Femur (tissue), 1 donor: Measurements from ENCODE around the gene KLHL35.
A peak's percentile ranks its signal among the peaks of the same experiment; 100 is the strongest.

Experiments used
- DNase-seq: peaks from one replicate; pipeline ENCODE4 v3.0.0-alpha.2; 2017

Gene KLHL35

DNA sequence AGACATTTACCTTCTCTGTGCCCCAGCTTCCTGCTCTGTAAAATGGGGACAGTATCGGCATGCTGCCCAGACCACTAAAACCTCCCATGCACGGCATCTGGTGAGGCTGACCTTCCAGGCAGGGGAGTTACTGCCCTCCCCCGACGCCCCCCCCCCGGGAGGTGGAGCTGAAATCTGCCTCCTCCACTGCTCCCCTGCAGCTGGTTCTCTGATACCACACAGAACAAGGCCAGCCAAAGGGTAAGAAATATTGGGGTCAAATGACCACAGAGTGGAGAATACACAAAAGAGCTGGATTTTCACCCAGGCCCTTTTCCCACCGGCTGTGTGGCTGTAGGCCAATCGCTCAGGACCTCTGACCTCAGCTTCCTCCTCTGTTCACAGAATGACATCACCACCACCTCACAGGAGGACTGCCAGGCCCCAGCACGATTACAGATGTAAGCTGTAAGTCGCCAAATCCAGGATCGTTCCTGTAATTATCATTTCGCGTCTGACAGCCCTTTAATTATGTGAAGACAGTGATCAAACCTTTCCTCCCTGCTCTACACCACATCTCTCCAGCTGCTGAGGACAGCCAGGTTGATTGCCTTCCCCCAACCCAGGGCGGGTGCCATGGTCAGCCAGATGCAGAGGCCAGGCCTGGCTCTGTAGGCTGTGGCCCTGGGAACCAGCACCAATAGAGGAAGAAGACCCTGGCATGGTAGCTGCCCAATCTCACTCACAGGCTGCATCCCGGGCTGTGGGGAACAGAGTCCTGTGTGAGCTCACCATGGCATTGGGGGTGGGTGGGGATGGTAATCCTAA lies 35.7 kb upstream of the KLHL35 start:
- peak; percentile 70 for DNase-seq

DNA sequence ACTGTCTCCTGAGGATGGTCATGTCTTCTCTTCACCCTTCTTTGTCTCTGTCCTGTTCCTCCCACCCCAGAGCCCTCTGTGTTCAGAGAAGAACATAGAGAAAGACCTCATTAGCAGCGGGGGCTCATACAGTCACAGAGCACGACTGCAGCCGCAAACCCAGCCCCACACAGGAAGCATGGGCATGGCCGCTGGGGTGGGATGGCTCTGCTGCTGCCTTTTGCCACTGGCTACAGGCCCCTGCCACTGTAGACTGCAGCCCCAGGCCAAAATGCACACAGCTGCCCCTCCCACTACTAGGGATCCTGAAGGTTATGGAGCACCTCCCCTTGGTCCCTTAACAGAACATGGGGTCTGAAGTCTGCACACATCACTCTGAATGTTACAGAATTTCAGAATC lies 34.9 kb upstream of the KLHL35 start:
- no peak for DNase-seq

DNA sequence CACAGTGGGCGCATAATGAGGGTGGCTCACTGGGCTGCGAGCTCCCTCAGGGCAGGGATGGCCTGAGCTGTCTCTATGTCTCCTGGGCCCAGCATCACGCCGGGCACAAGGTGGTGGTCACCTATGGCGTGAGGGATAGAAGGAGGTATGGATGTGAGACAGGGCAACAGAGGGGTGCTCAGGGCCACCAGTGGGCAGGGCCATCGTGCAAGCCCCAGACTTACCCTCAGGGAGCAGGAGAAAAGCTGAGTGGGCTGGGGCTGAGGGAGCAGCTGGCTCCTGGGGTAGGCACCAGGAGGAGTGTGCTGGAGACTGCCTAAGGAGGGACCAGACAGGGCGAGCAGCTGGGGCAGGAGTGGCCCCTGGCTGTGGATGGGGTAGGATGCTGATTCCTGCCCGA lies 34.3 kb upstream of the KLHL35 start:
- DNase-seq = no peak

DNA sequence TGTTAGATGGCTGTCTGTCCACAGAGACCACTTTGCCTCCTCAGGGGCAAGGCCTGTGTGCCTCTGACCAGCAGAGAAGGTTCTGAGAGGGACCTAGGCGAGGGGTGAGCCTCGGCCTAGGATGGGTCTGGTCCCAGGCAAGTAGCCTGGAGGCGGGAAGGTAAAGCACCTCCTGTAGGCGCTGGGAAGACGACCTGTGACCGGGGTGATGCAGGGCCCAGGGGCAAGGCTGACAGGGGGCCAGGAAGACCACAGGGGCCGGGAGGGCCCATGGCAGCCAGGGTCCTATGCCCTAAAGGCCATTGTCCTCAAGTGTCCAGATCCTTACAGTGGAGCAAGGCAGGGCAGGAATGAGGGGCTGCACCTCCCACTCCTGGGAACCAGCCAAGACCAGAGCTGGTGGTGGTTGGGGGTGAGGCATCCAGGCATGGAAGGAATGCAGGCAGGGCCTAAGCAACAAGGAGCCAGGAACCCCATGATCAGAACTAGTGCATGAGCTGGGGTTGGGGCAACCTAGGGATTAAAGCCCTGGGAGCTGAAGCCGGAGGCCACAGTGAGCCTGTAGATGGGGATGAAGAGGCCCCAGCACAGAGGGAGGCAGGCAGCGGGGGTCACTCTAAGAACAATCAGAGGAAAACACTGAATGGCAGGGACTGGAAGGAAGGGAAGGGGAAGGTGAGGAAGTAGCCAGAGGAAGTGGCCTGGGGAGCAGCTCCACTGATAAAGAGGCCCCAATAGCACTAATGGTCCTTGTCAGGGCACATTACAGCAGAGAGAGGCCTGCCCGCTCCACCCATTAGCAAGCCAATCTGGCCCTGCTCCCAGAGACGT lies 32.9 kb upstream of the KLHL35 start:
- DNase-seq = no peak

DNA sequence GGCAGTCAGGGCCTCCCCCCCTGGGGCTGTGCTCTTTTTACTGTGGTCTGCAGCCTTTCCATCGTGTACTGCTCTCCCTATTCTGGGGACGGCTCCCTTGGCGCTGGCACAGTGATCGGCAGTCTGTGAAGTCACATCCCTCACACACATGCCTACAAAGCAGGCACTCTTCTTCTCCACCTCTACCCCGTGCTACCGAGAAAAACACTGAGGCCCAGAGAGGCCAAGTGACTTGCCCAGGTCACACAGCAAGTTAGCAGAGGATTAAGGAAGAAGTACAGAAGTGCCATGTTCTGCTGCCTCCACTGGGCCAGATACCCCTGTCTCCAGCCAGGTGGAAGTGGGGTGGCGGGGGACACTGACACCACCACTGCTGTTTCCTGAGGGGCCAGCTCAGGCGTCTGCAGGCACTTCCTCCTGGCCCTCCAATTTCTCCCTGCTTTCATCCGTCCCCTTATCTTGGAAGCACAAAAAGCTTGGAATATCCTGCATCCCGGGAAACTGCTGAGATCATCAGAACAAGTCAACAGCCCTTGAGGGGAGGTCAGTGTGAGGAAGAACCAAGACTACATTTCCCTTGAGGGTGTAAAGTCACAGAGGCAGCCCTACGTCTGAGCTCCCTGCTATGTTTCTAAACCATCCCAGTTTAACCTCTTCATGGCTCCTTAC lies 30.2 kb upstream of the KLHL35 start:
- DNase-seq = no peak

DNA sequence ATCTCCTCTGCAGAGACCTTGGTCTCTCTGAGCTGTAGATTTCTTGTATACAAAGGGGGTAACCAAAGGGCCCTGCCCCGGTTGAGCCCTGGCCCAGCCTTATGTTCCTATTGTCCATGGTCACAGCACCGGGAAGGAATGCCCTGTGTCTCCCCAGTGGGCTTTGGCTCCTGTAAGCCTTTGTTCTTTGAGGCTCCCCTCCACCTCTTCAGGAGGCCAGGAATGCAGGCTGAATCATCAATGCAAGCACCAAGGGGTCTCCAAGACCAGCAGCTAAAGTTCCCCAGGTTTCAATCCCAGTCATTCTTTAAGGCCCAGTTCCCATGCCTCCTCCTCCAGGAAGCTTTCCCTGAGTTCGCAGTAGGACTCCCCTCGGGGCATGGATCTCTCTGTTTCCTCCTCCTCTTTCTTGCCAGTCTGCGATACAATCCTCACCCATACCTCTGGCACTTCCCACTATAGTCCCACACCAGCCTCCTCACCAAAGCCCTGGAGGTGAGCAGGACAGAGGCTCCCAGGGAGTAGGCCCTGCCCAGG lies 29.2 kb upstream of the KLHL35 start:
- no peak for DNase-seq

DNA sequence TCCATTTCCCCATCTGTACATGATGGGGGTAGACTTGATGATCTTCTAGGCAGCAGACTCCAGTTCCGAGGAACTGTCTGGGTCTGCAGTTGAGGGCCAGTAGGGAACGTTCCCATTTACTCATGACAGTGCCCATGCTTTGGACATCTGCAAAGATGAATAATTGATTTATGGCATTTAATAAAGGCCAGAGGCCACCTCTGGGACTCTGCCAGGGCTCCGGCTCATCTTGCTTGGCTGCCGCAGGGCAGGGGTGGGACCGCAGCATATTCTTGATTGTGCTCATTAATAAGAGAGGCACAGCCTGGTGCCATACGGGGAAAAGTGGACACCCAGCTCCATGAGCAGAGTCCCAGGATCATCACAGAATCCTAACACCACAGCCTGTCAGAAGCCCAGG lies 28.1 kb upstream of the KLHL35 start:
- DNase-seq = no peak

DNA sequence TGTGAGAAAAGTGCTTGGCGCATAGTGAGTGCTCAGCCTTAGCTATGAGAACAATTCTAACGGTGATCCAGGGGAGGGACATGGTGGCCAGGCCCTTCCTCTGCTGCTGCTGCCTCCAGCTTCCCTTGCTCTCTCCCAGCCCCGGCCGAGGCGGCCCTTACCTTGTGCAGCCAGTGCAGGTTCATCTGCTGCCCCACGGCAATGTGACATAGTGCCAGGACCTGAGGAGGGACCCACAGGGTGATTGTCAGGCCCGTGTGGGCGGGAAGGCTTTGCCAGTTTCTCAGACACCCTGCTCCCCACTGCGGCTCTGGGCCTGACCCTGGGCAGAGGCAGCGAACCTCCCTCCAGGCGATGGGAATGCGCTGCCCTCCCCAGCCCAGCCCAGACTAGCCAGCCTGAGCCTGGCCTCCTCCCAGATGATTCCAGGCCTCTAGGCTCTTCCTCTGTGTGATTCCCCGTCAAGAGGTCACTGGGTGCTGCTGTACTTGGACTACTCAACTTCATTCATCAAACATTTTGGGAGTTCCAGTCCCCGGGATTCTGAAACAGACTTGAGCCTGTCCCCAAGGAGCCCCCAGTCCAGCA lies 23.7 kb upstream of the KLHL35 start:
- DNase-seq = no peak

DNA sequence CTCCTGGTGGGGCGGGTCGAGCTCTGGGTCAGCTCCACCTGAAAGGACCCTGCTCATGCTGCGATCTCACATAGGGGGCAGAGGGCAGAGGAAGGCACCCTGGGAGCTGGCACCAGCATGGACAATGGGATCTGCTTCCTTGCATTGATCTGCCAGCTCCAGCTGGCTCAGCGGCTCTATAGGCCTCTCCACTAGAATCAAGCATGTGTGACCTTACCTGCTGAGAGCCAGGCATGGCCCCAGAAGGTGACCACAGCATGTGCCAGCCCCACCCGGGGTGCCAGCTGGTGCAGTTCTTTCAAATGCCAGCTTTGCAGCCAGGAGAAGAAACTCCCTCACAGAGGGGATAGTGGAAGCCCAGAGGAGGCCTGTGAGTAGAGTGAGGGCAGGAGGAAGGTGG lies 22.0 kb upstream of the KLHL35 start:
- no peak for DNase-seq

DNA sequence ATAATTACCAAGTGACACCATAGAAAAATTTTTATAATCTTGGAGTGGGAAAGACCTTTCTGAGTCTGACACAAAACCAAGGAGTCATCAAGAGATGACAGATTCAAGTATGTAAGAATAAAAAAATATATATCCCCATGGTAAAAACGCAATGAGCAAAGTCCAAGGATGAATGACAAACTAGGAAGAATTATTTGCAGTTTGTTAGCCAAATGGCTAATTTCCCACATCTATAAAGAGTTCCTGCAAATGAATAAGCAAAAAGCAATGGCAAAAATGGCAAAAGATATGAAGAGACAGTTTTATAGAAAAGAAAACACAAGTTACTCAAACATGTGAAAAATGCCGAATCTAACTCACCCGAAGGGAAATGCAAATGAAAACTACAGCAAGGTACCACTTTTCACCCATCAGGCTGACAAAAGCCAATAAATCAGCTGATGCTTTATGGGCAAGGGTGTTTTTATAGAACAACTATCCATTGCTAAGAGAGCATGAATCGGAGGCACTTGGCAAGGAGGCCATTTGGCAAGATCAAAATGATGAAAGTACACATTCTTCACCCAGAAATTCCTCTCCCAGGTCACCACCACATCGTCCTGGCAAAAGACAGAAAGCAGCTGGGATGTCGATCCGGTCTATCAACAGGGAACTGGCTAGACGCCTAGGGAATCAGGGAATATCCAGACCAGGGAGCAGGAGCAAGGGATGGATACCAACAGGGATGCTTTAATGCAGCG lies 21.1 kb upstream of the KLHL35 start:
- no peak for DNase-seq

DNA sequence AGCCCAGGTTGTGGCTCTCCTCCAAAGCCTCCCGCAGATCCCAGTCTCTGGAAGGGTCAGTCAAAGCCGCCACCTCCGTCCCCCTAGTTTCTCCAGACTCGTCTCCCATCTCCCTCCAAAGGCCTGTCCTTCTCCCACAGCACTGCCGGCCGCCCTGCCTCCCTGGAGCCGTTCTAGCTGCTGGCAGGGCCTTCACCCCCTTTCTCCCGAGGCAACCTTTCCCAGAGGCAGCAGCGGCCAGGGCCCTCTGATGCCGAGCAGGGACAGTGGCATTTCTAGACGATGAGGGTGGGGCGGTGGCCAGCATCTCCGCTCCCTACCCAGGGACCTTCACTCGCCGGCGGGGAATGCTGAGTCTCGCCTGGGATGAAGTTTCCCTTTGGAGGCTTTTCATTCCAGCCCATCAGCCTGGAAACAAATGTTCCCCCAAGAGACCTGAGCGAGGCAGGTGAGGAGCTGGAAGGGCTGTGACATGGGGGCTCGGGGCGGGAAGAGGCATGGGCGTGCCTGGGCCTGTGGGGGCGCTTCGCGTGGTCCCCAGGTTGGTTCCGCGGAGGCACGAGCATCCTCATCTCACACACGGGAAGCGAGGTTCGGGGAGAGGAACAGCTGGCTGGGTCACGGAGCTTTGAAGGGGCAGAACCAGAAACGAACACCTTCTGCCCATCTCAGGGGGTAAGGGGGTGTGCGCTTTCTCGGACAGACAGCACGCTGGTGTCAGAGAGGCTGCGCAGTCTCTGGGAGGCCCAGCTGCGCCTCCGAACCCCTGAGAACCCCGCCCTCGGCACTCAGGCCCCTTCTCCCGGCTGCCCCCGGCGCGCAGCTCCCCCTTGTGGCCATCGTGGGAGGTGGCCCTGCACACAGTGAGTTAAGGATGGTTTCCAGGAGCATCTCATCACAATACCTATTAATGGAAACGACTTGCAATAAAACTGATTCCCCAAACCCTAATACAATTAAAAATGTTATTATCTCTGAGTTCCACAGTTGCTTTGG lies 18.1 kb upstream of the KLHL35 start:
- DNase-seq = no peak

DNA sequence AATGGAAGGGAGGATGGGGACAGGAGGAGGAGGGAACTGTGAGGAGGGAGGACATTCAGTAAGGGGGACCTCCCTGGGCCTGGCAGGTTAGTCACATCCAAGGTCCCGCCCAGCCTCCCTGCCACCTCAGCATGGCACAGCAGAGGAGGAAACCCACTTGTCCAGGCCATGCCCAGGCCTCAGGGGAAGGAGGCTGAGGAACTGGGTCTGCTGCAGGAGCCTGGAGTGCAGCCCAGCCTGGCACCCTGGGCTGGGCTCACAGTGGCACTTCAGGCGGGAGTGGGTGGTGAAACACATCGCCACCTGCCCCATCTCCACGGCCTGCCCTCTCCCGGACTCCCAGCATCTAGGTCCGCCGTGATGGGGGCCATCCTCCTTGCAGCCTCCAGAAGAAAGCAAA lies 17.2 kb upstream of the KLHL35 start:
- no peak for DNase-seq

DNA sequence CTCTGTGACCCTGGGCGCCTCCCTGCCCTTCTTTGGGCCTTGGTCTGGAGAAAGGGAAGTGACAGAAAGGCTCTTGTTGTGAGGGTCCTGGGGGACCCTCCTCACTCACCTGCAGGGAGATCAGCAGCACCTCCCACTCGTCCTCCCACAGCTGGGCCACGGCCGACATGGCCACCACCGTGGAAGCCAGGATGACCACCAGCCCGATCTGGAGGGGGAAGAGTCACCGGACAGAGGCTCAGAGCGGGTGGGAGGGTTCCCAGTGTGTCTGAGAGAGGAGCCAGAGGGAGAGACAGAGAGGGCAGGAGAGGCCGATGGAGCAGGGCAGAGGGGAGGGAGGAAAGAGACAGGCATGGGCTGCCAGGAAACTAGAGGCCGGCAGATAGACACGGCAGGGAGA lies 16.8 kb upstream of the KLHL35 start:
- no peak for DNase-seq

DNA sequence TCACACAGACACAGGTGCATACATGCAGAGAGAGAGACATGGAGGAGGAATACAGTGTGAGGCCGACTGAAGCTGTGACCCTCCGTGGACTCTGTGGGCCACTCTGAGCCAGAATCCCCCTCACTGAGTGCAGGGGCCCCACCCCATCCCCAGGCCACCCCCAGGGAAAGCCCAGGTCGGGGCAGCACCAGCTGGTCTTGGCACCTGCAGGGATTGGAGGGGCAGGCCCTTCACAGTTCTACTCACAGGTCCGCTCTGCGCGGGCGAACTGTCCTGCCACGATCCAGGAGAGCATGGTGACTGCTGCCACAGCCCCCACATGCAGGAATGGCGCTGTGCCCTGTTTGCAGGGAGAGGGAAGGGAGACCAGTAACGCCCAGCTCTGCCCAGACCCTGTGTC lies 16.3 kb upstream of the KLHL35 start:
- DNase-seq = no peak

DNA sequence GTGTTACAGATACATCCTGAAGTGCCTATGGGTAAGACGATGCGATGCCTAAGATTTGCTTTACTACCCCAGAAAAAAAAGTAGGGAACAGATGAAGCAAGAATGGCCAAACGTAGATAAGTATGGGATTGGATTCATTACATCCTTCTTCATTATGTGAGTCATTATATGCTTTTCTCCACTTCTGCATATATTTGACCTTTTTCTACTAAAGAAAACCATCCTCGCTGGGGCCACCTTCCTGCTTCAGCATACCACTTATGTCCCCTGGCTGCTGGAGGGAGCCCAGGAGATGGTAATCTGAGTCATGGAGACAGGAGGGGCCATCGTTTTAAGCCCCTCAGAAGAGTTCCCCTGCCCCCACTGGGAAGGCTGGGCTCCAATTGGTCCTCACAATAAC lies 14.4 kb upstream of the KLHL35 start:
- no peak for DNase-seq

DNA sequence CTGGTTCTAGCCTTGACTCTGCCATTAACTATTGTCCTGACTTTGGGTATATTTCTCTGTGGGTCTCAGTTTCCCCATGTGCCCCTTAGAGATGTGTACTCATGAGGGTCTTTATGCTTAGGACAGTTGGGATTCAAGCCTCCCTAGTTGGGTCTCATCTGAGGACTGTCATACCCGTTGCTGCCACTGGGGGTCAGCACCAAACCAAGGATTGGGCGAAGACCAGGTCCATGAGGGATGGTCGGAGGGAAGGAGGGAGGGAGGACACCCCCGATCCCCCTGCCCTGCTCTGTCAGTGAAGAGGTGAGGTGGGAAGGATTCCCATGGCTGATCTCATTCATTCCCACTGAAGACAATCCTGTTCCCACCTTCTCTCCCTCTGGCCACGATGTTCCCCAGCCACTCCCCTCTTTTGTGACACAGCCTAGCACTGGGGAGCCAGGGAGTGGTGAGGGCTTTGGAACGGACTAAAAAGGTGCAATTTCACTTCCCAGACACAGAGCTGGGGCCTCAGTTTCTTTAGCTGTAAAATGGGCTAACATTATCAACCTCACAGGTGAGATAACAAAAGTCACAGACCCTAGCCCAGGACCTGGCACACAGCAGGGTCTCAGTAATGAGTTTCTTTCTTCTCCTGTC lies 12.4 kb upstream of the KLHL35 start:
- peak; percentile 79 for DNase-seq

DNA sequence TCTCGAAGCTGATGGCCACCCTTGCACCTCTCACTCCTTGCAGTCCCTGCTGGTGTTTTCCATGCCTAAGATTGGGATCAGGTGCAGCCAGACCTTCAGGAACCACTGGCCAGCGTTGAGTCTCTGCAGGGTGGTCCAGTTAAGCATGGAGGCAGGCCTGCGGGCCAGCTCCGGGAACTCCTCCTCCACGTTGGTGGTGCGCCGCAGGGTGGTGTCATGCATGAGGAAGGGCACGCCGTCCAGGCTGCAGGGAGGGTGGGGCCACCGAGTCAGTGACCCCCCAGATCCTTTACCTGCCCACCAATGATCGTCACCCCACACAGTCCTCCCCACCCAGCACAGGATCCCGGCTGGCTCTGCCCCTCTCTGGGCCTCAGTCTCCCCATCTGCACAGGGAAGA lies 10.0 kb upstream of the KLHL35 start:
- DNase-seq = no peak

DNA sequence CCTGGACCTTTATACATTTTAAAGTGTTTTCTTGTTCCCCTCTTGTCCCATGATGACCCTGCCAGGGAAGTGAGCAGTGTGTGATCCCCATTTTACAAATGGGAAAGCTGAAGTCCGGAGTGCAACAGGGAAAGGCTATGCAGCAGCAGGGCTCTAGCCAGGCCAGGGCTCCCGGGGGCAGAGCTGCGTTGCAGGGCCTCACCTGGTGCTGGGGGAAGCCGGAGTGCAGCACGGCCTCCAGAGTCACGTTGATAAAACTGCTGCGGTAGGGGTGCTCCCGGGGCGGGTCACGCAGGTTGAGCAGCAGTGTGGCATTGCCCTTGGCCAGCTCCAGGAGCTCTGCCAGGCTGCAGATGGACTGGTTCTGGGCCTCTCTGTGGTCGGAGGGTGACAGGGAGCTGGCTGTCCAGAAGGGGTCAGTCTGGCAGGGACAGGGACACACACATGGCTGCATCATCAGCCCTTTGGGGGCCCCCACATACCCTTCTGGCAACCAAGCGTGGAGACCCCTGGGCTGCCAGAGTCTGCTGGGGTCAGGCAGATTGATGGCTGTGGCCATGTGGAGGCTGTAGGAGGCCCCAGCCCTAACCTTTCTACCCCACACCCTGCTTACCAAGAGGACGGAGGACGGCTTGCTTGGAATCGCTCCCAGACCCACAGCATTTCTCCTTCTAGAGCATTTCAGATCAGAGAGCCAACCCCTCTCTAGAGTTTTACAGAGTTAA lies 9.3 kb upstream of the KLHL35 start:
- no peak for DNase-seq

DNA sequence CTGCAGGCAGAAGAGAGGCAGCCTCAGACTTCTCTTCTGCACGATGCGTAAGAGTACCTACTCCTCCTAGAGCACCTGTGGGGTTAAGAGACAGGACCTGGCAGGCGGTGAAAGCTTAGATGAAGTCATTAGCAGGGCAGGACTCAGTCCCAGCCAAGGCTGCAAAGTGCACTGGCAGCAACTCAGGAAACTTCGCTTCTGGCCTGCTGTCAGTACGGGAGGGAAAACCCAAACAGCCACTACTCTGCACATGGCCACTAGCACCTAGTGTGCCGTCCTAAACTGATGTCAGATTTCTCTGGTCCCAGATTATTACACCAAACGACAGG lies 8.8 kb upstream of the KLHL35 start:
- DNase-seq = peak; percentile 64
